Cerebellar nuclear complex (tissue), 1 donor: Measurements from ENCODE around the gene IGFALS.

ENCODE experiments used
- DNase-seq, 2 experiments: peaks; one replicate each; lab custom pipeline; 2025; lab: John Stamatoyannopoulos, UW

Gene IGFALS

DNA sequence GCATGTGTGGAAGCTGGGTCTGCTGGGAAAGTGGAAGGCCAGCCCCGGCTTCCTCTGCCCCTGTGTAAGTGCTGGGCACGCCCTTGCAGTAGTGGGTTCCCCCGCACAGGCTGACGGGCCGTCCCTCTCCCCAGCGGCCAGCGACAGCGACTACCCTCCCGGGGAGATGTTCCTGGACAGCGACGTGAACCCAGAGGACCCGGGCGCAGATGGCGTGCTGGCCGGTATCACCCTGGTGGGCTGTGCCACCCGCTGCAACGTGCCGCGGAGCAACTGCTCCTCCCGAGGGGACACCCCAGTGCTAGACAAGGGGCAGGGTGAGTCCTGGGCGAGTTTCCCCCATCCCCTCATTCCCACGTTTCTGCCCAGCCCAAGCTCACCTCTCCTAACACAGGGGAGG, 27.7 kb downstream of the IGFALS start:
- DNase-seq, result no peak

DNA sequence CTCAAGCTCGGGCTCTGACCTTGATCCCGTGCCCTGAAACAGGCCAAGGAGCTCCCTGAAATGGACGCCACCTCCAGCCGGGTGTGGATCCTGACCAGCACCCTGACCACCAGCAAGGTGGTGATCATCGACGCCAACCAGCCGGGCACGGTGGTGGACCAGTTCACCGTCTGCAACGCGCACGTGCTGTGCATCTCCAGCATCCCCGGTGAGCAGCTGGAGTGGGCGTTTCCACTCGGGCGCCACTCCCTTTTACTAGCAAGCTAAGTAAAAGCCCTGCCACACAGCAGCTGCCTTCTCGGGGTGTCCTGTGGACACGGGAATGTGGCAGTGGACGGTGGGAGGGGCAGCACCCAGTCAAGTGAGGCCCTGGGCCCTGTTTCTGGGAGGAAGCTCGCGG, 28.5 kb downstream of the IGFALS start:
- DNase-seq, result no peak

DNA sequence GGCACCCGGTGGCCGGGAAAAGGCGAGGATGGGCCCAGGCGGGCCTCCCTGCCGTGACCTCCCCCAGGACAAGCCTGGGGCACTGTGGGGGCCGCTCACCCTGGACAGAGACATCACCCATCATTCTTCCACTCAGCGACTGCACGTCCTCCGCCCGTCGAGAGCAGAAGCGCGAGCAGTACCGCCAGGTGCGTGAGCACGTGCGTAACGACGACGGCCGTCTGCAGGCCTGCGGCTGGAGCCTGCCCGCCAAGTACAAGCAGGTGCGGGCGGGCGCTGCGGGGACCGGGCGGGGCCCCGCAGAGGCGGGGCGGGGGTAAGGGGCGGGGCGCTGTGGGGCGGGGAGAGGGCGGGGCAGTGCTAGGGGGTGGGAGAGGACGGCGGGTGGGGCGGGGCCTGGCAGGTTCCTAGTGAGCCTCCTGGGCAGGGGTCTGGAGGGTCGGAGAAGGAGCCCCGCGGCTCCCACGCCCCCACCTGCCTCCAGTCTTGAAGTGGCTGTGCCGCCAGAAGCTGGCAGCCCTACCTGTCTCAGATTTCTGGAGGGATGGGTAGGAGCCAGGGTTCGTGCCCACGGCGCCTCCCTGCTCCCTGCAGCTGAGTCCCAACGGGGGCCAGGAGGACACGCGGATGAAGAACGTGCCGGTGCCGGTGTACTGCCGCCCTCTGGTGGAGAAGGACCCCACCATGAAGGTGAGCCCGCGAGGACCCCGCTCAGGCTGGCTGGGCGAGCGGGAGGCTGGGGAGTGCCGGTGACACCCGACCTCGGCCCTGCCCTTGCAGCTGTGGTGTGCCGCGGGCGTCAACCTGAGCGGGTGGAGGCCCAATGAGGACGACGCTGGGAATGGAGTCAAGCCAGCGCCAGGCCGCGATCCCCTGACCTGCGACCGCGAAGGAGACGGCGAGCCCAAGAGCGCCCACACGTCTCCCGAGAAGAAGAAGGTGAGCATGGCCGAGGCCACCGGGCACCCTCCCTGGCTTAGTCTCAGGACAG, 29.7 kb downstream of the IGFALS start:
- no peak for DNase-seq

DNA sequence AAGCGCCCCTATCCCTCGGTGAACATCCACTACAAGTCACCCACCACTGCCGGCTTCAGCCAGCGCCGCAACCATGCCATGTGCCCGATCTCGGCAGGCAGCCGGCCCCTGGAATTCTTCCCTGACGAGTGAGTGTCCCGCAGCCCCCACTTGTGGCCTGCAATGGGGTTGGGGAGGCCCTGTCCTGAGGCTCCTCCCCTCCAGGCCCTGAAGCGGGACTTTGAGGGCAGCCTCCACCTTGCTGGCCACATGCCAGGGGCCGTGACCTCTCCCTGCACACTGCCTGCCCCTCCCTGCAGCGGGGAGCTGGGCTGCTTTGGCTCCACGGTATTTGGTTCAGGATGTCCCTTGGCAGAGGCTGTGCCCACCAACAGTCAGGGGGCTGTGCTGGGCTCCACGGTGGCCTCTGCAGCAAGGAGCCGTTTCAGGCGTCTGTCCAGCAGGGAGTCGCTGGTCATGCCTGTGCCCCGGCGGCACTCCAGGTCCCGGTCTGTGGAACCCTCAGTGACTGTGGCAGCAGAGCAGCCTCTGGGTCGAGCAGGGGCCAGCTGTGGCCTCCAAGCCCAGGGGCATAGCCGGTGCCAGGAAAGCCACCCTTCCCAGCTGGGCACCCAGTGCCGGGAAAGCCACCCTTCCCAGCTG, 30.5 kb downstream of the IGFALS start:
- DNase-seq, result no peak

DNA sequence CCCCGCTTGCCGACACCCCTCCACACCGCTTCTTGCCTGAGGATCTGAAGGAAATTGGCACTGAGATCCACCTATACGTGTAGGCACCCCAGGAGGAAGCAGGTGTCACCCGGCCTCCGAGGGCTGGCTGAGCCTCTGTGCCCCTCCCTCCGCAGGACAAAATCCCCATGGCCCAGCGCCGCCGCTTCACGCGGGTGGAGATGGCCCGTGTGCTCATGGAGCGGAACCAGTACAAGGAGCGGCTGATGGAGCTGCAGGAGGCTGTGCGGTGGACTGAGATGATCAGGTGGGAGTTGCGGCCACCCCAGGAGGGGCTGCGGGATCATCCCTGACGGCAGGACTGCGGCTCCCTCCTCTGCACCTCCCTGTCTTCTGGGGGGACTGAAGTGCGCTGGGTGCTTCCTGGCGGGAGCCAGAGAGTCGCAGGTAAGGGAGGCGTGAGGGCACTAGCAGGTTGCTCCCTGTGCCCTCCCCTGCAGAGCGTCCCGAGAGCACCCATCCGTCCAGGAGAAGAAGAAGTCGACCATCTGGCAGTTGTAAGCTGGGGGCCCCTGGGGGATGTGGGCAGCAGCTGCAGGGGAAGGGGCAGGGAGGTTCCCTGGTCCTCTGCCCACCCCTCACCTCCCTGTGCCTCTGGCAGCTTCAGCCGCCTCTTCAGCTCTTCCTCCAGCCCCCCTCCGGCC, 31.2 kb downstream of the IGFALS start:
- DNase-seq, result no peak

DNA sequence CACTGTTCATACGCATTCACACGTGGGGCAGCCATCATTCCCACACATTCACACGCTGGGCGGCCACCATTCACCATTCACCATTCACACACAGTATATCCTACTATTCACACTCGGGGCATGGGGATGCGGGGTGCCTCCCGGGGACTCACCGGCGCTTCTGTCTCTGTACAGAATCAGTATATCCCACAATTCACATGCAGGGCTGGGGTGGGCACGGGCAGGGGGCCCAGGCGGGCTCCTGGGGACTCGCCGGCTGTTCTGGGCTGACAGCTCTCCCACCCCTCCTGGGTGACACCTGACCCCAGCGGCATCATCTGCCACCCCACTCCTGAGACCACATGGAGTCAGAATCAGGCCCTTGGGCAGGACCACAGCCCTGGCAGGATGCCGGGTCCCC, 31.8 kb downstream of the IGFALS start:
- no peak for DNase-seq

DNA sequence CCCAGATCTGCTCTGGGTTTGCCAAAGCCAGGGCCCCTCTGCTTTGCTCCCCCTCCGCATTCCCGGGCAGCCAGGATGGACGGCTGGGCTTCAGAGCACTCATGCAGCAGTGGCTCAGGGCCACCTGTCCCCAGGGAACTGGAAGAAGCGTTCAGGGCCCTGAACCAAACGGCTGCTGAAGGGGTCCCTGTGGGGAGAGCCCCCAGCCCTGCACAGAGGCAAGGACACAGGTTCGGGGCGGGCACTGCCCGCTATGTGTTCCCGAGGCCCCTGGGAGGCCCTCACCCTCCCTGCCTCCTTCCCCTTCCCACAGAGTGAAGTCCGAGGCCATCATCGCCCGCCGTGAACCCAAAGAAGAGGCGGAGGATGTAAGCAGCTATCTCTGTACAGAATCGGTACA, 32.6 kb downstream of the IGFALS start:
- DNase-seq, result no peak

DNA sequence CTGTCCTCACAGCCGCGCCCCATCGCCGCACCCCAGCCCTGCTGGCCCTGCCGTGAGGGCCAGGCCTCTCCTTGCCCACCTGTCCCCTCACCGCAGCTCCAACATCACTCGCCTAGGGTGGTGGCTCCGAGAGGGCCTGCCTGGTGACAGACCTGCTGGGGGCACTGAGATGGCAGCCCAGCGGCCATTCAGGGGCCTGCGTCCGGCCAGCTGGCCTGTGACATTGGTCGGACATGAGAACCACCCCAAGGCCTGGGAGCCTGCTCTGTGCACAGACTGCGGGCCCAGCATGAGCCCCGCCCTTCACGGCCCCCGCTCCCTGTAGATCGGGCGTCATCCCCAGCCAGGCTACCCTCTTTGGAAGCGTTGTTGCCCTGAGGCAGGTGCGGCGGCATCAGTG, 34.0 kb downstream of the IGFALS start:
- DNase-seq, result no peak

DNA sequence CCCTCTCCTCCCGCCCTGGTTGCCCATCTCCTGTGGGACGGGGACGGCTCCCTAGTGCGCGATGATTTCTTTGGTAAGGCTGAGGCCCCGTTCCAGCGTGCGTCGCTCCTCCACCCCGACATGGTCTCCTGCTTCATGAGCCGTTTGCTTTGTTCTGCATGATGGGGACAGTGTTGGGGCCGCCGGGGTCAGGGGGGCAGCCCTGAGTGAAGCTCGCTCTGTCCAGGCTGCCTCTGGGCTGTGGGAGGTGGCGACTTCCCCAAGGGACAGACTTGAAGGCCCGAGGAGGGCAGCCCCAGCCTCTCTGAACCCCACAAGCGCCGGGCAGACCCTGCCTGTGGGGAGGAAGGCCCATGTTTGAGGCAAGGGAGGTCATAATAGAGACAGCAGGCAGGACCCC, 34.6 kb downstream of the IGFALS start:
- DNase-seq, result no peak

DNA sequence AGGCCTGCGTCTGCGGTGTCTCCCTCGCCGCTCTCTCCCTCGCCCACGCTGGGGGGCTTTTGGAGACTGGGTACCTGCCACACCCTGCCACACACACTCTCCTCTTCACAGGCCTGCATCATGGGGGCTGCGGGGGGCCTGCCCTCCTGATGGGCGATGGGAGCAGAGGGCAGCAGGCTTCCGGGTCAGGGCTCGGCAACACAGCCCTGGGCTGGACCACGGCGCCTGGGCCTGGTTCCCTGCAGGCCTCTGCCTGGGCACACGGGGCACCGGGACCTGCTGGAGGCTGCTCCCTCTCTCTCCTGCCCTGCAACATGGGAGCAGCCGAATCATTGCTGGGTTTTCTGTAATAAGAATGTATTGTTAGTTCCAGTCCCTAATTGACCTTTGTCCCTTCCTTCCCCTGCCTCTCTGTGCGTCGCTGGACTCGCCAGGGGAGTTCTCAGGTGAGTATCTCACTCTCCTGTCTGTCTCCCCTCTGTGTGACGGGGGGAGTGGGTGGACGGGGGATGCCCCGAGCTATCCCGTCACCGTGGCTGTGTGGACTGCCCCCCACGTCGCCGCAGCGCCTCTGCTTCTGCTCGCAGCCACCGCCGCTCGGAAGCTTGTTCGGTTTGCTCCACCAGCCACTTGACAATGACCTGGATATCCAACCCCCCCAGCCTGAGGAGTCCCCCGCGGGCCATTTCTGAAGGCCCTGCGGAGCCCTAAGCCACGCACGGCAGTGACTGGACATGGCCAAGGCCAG, 35.6 kb downstream of the IGFALS start:
- no peak for DNase-seq

DNA sequence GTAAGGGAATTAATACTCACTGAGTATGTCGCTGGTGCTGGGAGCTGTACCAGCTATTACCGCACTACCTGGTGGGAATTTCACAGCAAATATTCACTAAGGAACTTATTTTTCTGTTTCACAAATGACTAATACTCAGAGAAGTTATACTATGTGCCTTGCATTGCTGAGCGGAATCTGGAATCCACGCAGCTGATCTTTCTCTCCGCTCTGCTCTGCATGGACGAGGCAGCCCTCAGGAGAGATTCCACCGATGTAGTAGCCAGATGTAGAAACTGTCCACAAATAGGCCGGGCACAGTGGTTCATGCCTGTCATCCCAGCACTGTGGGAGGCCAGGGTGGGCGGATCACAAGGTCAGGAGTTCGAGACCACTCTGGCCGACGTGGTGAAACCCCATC, 39.3 kb downstream of the IGFALS start:
- DNase-seq, result no peak

DNA sequence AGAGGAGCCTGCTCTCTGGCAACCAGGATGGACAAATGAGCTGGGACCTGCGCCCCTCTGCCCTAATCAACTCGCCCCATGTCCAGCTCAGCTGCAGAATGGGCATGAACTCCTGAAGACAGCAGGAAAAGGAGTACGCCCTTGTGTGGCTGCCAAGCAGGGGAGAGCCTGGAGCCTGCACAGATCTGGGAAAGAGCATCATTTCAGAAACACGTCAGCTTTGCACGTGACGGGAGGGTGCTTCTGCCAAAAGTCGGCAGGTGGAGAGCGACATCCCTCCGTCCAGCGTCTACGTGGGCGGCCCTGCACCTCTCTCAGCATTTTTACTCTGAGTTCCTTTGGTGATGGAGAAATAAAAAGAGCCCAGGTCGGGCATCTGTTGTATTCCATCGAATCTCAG, 40.7 kb downstream of the IGFALS start:
- DNase-seq, result peak; percentile 74 to 79

DNA sequence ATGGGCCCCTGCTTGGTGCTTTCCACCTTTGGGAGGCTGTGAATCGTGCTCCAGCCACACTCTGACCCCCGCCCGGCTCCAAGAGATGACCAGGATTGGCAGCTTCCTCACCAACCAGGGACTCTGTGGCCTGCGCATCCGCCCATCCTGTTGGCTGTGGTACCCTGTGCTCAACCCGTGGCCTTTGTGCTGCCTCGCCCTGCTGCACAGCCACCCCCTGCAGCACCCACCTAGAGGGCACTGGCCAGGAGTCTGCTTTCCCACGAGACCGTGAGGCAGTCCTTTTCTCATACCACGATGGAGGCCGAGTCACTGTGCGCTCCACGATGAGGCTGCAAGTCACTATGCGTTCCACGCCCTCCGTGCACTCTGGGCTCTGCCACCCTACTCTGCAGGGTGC, 41.6 kb downstream of the IGFALS start:
- no peak for DNase-seq

DNA sequence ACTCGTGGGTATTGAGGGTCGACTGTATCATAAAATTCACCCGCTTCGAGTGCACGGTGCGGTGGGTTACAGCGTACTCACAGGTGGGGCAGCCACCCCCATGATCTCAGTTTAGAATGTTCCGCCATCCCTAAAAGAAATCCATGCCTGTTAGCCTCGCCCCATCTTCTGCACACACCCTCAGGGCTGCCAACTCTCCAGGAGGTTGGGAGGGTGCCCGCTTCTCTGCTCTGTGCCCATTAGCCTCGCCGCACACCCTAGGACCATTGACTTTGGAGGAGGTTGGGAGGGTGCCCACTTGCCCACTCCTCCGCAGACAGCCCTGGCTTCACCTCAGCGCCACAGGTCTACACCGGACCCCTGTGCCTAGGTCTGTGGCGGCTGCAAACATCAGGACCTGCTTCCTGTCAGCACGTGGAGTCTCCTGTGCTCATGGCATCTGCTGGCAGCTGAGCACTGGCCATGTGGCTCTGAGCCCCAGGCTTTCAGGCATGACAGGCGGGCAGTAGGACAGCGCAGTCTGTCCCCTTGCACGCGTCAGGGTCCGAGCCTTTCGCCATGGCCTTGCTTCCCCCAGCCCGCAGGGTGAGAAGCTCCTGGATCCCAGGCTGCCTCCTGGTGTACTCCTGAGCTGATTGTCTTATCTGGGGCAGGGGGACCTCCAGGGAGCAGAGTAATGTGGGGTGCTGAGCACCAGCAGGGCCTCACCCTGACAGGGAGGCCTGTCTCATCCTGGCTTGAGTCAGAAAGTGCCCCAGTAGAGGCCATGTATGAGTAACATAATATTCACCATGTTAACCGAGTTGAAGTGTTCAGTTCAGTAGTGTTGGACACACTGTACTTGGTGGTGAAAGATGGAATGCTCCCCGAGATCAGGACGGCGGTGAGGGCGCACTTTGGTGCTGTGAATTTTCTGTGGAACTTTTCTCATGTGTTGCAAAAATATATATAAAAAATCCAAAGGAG, 44.1 kb downstream of the IGFALS start:
- peak in 1 of 2 experiments; percentile 69 for DNase-seq

DNA sequence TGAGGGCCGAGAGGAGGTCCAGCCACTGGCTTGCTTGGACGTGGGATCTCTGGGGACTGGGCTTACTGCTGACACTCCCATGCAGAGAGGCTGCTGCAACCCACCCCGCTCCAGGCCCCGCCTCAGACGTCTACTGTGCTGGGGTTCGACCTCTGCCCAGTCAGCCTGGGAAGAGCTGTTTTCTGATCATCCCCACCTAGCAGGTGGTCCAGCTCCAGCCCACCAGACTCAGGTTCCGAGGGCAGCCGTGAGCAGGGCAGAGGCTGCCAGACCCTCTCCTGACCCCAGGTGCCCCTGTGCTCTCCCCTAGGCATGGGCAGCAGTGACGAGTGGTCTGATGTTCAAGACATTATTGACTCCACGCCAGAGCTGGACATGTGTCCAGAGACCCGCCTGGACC, 45.6 kb downstream of the IGFALS start:
- no peak for DNase-seq

DNA sequence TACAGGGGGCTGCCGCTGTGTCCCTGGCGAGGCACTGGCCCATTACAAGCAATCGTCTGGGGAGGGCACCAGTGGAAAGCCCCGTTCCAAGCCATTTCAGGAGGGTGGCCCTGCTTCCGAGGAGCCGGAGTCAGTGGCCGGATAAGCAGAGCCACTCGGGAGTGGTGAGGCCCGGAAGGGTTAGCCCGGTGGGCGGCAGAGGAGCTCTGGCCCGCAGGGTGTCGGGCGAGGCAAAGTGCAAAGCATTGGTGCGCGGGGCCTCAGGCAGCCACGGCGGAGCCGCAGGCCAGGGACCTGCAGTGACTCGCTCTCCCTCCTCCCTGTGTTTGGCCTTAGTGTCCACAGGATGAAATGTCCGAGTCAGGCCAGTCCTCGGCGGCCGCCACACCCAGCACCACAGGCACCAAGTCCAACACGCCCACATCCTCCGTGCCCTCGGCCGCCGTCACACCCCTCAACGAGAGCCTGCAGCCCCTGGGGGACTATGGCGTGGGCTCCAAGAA, 46.8 kb downstream of the IGFALS start:
- DNase-seq, result no peak

DNA sequence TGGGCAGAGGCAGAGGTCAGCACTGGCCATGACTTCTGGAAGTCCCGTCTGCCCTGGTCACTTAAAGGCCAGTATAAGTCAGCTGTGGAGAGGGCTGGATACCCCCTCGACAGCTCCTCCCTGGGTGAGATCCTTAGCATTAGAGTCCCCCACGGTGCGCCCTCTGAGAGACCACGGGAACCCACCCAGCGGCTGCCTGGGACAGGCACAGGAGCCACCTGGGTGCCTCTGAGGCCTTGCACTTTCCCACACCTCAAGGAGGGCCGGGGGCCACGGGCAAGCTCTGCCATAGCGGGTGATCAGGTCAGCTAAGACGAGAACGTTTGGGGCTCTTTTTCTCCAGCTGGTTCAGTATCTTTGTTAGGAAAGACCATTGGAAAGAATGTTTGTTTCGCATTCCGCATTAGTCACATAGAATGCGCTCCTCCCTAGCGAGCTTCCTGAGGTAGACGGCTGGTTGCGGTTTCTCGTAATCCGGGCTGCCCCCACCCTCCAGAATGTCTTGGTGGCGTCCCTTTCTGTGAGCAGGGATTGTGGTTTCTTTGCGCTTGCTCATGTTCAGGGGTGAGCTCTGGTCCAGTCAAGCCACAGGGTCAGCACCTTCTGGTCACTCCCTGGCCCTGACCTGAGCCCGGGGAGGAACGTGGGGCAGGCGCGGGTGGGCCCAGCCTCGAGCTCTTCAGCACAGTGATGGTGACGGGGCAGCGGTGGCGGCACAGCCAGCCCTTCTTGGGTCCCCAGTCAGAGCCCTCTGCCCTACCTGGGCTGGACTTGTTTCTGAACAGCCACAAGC, 47.4 kb downstream of the IGFALS start:
- no peak for DNase-seq

DNA sequence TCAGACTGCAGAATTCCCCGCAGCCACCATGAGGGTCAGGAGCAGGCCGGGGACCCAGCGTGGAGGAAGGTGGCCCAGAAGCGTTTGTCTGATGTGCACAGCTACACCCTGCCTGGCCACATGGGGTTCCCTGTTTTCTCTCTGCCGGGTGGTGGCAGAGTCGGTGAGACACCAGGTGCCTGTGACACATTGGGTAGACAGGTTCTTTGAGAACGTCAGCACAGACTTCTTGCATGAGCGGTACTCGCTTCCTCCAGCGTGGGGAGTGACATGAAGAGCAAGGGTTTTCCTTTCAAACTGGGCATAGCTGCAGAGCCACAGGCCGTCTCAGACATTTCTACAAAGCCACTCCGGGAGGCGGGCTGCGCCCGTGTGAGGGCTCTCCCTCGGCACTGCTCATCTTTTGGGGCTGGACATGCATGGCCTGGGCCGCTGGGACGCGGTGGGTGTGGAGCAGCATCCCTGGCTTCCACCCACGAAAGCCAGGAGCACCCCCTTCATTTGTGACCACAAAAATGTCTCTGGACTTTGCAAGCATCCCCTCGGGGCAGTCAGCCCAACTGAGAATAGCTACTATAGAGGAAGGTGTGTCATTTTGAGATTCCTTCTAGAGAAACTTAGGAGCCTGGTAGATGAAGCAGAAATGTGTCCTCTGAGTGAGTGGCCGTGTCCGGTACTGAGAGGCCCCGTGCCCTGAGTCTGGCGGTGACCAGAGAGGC, 48.2 kb downstream of the IGFALS start:
- DNase-seq, result no peak

DNA sequence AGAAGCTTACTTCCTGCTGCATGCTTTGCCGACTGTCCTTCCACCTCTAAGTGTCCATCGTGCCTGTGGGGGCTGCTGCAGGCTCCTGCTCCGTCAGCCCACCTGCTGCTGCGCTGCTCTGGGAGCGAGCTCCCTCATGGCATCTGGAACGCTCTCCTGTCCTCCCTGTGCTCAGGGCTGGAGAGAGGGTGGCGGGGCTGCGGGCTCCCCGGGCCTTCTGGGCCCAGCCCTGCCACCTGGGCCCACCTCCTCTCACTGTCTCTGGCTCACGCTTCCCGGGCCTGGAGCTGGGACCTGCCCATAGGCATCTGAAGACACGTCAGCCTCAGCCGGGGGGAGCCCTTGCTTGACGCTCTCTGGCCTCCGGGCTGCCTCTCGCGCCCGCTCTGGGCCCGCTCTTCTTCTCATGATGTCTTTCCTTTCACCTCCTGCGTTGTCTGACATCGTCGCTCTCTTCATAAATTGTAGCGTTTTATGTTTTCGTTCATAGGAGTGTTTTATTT, 49.1 kb downstream of the IGFALS start:
- DNase-seq, result no peak
